ENCODE results near the gene NCAM2. TPM values are rescaled to one million over a fixed set of nuclear protein-coding genes. Genes with fewer than 3 reads are reported as not detected.

The NCAM2 gene
- total RNA-seq, 1 donor from 2014 or later: 3.6 TPM

GRCh38 chr21:21295303-21295702 lies 297.1 kb downstream of the NCAM2 start:
- no peak for DNase-seq (ENCODE audit: low read depth, low spot score)
- Mint-ChIP-seq H3K27me3 (ENCODE audit: low read depth) (no peaks in the 10 kb centered on the region), H3K36me3 (ENCODE audit: low read depth) (no peaks in the 10 kb centered on the region), H3K27ac (ENCODE audit: unreplicated experiment) (no peak overlapping the region), H3K4me1 (no peaks in the 10 kb centered on the region), H3K9me3 (no peaks in the 10 kb centered on the region), H3K4me3 (no peak overlapping the region)
- TF ChIP-seq CTCF (conservative IDR thresholded peaks at IDR 0.05): no peak

- Mint-ChIP-seq H3K27ac (ENCODE audit: unreplicated experiment) (no peak overlapping the region), H3K4me3 (no peak overlapping the region), H3K4me1 (no peaks in the 10 kb centered on the region)
Measured at GRCh38 chr21:21297211-21297610, 299.0 kb downstream of the NCAM2 start.

GRCh38 chr21:21301013-21301412 lies 302.8 kb downstream of the NCAM2 start:
- no peaks in the 10 kb centered on the region for H3K27me3 Mint-ChIP-seq (ENCODE audit: low read depth)
- H3K4me1 Mint-ChIP-seq: no peaks in the 10 kb centered on the region

More at GRCh38 chr21:21297211-21297610, 299.0 kb downstream of the NCAM2 start:
- no peak for TF ChIP-seq CTCF (conservative IDR thresholded peaks at IDR 0.05)
- no peak for DNase-seq (ENCODE audit: low read depth, low spot score)
- no peaks in the 10 kb centered on the region for H3K36me3 Mint-ChIP-seq (ENCODE audit: low read depth)
- H3K9me3 Mint-ChIP-seq: no peaks in the 10 kb centered on the region
- no peaks in the 10 kb centered on the region for H3K27me3 Mint-ChIP-seq (ENCODE audit: low read depth)

GRCh38 chr21:21309510-21309909 lies 311.3 kb downstream of the NCAM2 start:
- Mint-ChIP-seq H3K9me3 (no peaks in the 10 kb centered on the region), H3K27me3 (ENCODE audit: low read depth) (no peaks in the 10 kb centered on the region), H3K36me3 (ENCODE audit: low read depth) (no peaks in the 10 kb centered on the region), H3K27ac (ENCODE audit: unreplicated experiment) (no peak overlapping the region), H3K4me3 (no peak overlapping the region), H3K4me1 (no peaks in the 10 kb centered on the region)
- DNase-seq (ENCODE audit: low read depth, low spot score): no peak
- no peak for TF ChIP-seq CTCF (conservative IDR thresholded peaks at IDR 0.05)

More at GRCh38 chr21:21301013-21301412, 302.8 kb downstream of the NCAM2 start:
- no peak for TF ChIP-seq CTCF (conservative IDR thresholded peaks at IDR 0.05)
- no peak for DNase-seq (ENCODE audit: low read depth, low spot score)
- Mint-ChIP-seq H3K9me3 (no peaks in the 10 kb centered on the region), H3K4me3 (no peak overlapping the region), H3K36me3 (ENCODE audit: low read depth) (no peaks in the 10 kb centered on the region), H3K27ac (ENCODE audit: unreplicated experiment) (no peak overlapping the region)

GRCh38 chr21:21324297-21324696 lies 326.1 kb downstream of the NCAM2 start:
- DNase-seq (ENCODE audit: low read depth, low spot score): no peak
- Mint-ChIP-seq H3K36me3 (ENCODE audit: low read depth) (no peaks in the 10 kb centered on the region), H3K4me1 (no peaks in the 10 kb centered on the region), H3K27me3 (ENCODE audit: low read depth) (no peaks in the 10 kb centered on the region), H3K27ac (ENCODE audit: unreplicated experiment) (no peak overlapping the region), H3K4me3 (no peak overlapping the region), H3K9me3 (no peaks in the 10 kb centered on the region)
- TF ChIP-seq CTCF (conservative IDR thresholded peaks at IDR 0.05): no peak

- H3K9me3 Mint-ChIP-seq: no peaks in the 10 kb centered on the region
- H3K27me3 Mint-ChIP-seq (ENCODE audit: low read depth): no peaks in the 10 kb centered on the region
- no peak for TF ChIP-seq CTCF (conservative IDR thresholded peaks at IDR 0.05)
- no peak overlapping the region for H3K27ac Mint-ChIP-seq (ENCODE audit: unreplicated experiment)
- no peak overlapping the region for H3K4me3 Mint-ChIP-seq
- H3K36me3 Mint-ChIP-seq (ENCODE audit: low read depth): no peaks in the 10 kb centered on the region
- H3K4me1 Mint-ChIP-seq: no peaks in the 10 kb centered on the region
- DNase-seq (ENCODE audit: low read depth, low spot score): no peak
Measured at GRCh38 chr21:21332492-21332891, 334.3 kb downstream of the NCAM2 start.

Measured in neural crest cell (in vitro differentiated cells).